ENCODE data around the gene TACC3. TPM values are rescaled to one million over a fixed set of nuclear protein-coding genes. Genes with fewer than 3 reads are reported as not detected.

TACC3 gene
- total RNA-seq, 1 donor from 2014 or later: 34.4 TPM

DNA sequence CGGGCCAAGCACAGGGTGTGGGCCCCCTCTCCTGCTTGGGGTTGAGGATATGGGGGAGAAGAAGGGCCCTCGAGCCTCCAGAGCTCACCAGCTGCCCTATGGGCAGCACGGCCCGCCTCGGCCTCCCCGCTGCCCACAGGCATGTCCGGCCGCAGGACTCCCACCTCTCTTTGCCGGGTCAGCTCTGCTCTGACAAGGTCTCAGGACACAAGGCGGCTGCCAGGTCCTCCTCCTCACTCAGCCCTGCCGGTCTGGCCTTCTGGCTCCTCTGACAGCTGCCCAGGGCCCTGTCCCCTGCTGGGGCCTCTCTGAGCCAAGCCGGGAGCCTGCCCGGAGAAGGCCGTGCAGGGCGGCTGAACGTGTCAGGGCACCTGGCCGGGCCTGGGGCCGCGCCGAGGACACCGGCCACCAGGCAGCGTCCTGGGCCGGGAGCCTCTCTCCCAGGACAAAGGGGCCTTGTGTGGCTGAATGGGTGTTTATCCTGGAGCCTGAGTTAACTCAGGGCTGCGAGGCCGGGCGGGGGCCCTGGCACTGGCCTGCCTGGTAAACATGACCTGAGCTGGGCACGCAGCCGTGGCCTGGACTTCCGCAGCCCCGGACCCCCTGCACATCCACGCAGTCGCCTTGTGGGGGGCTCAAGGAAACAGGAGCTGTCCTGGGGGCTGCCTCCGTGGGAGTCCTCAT is 25.7 kb downstream of the TACC3 start:
- ATAC-seq: no peak

GRCh38 chr4:1747603-1747967 is 26.3 kb downstream of the TACC3 start:
- ATAC-seq: no peak

GRCh38 chr4:1748465-1748995 is 27.2 kb downstream of the TACC3 start:
- ATAC-seq: peak; percentile 34

DNA sequence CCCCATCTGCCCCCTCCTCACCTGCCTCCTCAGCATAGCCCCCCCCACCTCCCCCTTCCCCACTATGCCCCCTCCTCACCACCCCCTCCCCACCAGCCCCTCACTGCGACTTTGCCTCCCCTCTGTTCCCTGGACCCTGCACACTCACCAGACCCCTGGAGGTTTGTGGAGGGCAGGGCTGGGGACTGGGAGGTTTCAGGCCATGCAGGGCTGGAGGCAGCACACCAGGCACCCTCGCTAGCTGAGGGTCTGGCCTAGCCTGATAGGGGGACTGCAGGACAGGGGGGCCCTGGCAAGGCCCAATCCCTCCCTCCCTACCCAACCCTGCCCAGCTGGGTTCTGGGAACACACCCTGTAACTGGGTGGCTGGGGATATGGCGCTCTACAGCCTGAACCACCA is 28.0 kb downstream of the TACC3 start:
- no peak for ATAC-seq

DNA sequence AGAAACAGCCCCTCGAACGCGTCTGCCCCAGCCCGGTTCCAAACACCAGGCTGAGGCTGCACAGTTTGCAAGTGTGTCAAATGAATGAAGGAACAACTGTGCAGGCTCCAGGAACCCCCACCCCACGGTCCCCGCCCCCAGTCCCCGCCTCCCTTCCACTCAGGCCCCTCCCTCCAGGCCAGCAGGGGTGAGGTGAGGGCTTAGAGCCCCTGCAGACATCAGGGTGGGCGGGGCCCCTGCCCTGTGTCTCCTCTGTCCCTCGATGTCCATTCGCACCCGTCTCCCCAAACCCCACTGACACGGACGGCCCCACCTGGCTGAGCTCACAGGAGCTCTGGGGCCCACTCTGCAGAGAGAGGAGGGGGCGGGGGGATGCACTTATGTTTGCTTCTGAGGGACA is 28.5 kb downstream of the TACC3 start:
- ATAC-seq: no peak

GRCh38 chr4:1750381-1751154 is 29.2 kb downstream of the TACC3 start:
- ATAC-seq: no peak

- peak; percentile 1 for ATAC-seq
These were observed 30.0 kb downstream of the TACC3 start for GRCh38 chr4:1751155-1751918.

- peak; percentile 16 for ATAC-seq
These were observed 30.6 kb downstream of the TACC3 start for GRCh38 chr4:1751919-1752283.

DNA sequence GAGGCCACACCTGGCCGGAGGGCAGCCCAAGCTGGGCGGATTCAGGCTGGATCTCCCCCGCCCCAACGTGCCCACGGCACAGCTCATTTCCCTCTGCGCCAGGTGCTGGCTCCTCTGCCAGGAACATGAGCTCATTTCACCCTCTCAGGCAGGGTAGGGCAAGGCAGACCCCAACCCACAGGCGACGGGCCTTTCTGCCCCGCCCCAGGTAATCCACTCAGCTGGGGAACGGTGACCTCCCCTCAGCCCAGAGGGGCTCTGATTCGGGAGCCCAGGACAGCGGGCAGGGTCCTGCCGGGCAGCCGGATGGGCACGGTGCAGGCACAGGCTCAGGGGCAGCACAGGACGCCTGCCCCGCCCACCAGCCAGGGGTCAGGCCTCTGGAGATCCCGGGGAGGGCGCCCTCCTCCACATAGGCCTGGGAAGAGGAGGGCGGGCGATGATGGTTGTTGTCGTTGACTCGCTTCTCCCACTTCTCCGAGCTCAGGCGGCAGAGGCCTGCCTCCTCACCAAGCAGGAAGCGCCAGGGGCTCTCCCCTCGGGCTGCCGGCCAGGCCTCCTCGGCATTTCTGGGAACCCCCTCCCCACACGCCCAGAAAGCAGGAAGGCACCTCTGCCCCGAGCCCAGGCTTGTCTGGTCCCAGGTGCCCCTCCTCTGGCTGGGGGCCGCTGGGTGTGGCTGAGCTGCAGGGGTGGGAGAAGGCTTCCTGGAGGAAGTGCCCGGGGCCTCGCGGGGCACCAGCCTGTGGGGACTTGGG is 31.1 kb downstream of the TACC3 start:
- peak; percentile 58 for ATAC-seq

- ATAC-seq: no peak
These were observed 32.0 kb downstream of the TACC3 start for GRCh38 chr4:1753294-1753696.

DNA sequence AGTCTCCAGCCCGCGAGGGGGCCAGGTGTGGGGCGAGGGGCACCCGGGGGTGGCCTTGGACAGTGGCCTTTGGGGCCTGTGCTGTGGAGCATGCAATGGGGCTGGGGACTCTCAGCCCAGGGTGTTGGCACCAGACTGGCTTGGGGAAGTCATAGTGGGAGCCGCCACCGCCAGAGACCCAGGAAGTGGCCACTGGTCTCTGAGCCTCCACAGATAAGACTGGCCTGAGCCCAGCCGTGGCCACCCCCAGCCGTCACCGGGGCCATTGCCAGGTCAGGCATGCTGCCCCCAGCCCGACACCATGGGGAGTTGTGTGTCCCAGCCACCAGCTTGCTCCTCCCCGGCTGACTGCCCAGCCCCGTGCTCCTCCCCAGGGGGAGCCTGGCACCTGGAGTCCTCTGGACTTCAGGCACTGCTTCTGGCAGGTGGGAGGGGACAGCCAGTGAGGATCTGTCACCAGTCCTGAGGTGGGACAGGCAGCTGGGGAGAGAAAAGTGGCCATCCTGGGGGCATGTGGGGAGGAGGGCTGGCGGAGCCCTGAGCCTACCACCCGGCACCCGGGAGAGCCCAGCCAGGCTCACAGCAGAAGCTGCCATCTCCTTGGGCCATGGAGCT is 32.5 kb downstream of the TACC3 start:
- no peak for ATAC-seq

DNA sequence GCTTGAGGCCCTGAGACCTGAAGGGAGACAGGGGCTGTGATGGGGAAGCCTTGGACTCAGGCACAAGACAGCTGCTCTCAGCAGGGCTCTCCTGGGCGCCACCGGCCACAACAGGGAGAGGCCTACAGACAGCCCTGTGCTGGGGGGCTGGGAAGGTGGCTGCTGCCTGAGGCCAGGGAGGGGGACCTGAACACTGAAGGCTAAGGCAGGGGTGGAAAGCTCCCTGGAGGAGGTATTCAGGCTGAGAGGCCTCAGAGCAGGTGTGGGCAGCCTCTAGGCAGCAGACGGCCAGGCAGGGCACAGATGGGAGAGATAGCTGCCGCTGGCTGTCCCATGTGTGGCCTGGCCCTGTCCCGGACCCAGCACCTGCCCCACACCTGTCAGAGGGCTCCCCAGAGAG is 33.0 kb downstream of the TACC3 start:
- ATAC-seq: peak; percentile 1

- no peak for ATAC-seq
These were observed 34.0 kb downstream of the TACC3 start for GRCh38 chr4:1755297-1755696.

GRCh38 chr4:1756079-1756478 is 34.8 kb downstream of the TACC3 start:
- no peak for ATAC-seq

DNA sequence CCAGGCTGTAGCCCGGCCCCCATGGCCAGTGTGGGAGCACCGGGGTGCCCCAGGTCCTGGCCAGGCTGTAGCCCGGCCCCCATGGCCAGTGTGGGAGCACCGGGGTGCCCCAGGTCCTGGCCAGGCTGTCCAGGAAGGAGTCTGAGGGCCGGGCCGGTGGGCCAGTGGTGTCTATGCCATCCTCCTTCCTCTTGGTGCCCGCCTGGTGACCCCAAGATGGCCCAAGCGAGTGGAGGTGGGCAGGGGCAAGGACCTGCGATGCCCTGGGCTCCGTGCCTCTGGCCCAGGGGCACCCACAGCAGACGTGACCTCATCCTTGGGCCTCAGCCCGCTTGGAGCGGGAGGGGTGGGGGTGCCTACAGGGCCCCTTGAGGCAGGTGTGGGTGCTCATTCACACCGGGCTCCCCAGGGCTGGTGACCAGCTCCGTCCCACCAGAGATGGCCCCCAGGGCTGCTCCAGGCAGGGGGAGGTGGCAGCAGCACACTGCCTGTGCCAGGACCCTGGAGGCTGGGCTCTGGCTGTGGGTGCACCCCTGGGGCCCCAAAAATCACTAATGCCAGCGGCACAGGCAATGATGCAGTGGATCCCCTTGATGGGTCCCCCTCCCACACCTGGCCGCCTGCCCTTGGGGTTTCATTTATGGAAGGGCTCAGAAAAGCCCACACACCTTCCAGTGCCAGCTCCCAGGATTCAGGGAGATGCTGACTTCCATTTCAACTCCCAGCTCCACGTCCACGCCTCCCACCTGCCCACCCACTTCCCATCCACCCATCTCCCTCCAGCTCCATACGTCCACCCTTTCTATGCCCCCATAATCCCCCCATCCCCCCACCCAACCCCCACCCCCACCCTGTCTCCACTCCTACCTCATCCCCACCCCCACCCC is 35.8 kb downstream of the TACC3 start:
- ATAC-seq: no peak

DNA sequence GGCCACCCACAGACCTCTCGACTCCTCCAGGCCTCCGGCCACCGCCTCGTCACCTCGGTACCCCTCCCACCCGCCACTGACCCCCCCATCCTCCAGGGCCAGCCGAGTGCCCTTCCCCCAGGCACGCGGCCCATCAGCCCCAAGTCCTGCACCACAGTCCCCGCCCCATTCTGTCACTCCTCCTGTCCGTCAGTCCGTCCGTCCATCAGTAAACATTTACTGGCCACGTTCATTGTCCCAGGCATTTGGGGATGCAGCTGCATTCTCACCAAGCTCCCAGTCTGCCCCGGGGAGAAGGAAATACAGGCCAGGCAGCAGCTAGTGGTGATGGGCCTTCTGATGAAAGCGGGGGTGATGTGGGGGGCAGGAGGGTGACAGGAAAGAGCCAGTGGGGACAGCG is 36.5 kb downstream of the TACC3 start:
- ATAC-seq: no peak

- ATAC-seq: peak; percentile 70
These were observed 37.2 kb downstream of the TACC3 start for GRCh38 chr4:1758306-1759121.

DNA sequence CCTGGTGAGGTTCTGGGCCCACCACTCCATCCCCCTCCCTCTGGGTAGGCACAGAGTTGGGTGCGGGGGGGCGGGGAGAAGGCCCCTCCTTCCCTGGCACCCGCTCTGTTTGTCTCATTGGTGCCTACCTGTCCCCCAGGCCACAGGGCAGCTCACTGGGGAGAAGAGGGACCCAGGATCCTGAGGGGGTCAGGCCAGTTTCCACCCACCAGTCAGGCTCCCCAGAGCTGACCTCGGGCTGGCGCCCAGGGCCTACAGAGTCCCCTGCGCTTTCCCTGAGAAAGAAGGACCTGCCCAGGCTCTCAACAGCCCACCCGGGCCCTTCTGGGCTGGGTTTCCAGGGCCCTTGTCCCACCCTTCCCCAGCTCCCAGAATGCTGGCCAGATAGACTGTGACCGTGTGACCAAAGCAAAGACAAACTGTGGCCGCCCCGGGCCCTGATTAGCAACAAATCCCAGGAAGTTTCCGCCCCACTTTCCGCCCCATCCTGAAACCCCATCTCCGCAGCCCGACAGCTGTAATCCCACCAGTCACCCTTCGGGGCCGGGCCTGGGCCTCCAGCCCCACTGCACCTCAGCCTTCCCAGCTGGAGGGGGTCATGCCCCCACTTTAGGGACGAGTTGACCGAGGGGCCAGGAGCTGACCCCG is 38.0 kb downstream of the TACC3 start:
- peak; percentile 12 for ATAC-seq

DNA sequence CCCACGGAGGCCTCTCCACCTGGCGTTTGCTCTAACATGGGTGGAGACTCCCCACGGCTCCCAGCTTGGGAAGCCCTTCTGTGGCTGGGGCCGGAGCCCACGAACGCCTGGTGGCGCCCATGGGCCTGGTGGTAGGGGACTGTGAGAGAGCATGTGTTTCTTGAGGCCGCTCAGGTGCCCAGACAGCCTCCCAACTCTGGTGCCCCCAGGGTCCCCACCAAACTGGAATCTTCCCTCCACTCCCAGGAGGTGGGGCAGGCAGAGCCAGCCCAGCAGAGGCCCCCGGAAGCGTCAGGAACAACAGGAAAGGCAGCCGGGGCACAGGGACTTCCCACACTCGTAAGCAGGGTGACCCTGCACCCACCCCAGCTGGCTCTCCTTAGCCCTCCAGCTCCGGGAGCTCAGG is 38.5 kb downstream of the TACC3 start:
- peak; percentile 22 for ATAC-seq

Measured in esophagus mucosa (tissue), 1 donor.